MCF 10A (cell line): ENCODE data around the gene CMPK2. TPM values are rescaled to one million over a fixed set of nuclear protein-coding genes. Genes with fewer than 3 reads are reported as not detected.

ENCODE experiments used
- BruUV-seq: library from RNA; stranded (reverse); fragments of 400-500 nt; replicated peaks from 2 replicates; lab custom pipeline; 2021; lab: Mats Ljungman, UMichigan
- CTCF ChIA-PET: fragments of 300-600 bp; sonication (Branson Sonifier 250); formaldehyde crosslinking; extraction: SDS; loops from one replicate; lab custom pipeline; 2021; ENCODE audit warnings: antibody characterized with exemption, inconsistent platforms; lab: Yijun Ruan, JAX
- POLR2A ChIA-PET: fragments of 300-600, 350-650 bp; sonication (Branson Sonifier 250); formaldehyde crosslinking; extraction: SDS; loops from one replicate; lab custom pipeline; 2020; ENCODE audit warnings: antibody characterized with exemption, inconsistent platforms; lab: Yijun Ruan, JAX
- DNase-seq: peaks from one replicate; pipeline ENCODE4 v3.0.0-alpha.2; 2018; ENCODE audit not compliant: unreplicated experiment
- H3K27ac Mint-ChIP-seq: one replicate; pipeline ENCODE4 v1.8.0; 2022; ENCODE audit warnings: mild to moderate bottlenecking, low read depth, mixed read lengths; ENCODE audit not compliant: unreplicated experiment
- H3K27me3 Mint-ChIP-seq: one replicate; pipeline ENCODE4 v1.8.0; 2022; ENCODE audit warnings: mixed read lengths; ENCODE audit not compliant: insufficient read depth, unreplicated experiment
- H3K36me3 Mint-ChIP-seq: one replicate; pipeline ENCODE4 v1.8.0; 2022; ENCODE audit warnings: mild to moderate bottlenecking, moderate library complexity, mixed read lengths; ENCODE audit not compliant: insufficient read depth, unreplicated experiment
- H3K4me1 Mint-ChIP-seq: one replicate; pipeline ENCODE4 v1.8.0; 2022; ENCODE audit warnings: mixed read lengths; ENCODE audit not compliant: insufficient read depth, unreplicated experiment
- H3K4me3 Mint-ChIP-seq: one replicate; pipeline ENCODE4 v1.8.0; 2022; ENCODE audit warnings: mild to moderate bottlenecking, moderate library complexity, mixed read lengths; ENCODE audit not compliant: unreplicated experiment
- H3K9me3 Mint-ChIP-seq: one replicate; pipeline ENCODE4 v1.8.0; 2022; ENCODE audit warnings: mixed read lengths; ENCODE audit not compliant: unreplicated experiment
- intact Hi-C: fragments of 100-400 bp; cut with micrococcal nuclease; formaldehyde crosslinking; loops from 2 replicates; pipeline ENCODE4 v1.14.1; 2022
- total RNA-seq: library from RNA; stranded (reverse); gene quantifications from 2 replicates; pipeline ENCODE4 v1.2.3, GENCODE V29; 2022
- TF ChIP-seq, protein P1 (sequence below): fragments of 200-600 bp; IDR thresholded peaks from one replicate; pipeline ENCODE4 v1.8.0; 2022; ENCODE audit warnings: antibody characterized with exemption, mild to moderate bottlenecking; ENCODE audit not compliant: unreplicated experiment

The CMPK2 gene
- total RNA-seq, 1 experiment from 2014 or later: 0.40 TPM

- ChIA-PET POLR2A (no interaction called here), CTCF (no interaction called here)
- H3K4me1 Mint-ChIP-seq: no peaks in the 10 kb centered on the region
- no peaks in the 10 kb centered on the region for H3K27me3 Mint-ChIP-seq
- no peak overlapping the region for H3K4me3 Mint-ChIP-seq
- TF ChIP-seq, protein P1, sequence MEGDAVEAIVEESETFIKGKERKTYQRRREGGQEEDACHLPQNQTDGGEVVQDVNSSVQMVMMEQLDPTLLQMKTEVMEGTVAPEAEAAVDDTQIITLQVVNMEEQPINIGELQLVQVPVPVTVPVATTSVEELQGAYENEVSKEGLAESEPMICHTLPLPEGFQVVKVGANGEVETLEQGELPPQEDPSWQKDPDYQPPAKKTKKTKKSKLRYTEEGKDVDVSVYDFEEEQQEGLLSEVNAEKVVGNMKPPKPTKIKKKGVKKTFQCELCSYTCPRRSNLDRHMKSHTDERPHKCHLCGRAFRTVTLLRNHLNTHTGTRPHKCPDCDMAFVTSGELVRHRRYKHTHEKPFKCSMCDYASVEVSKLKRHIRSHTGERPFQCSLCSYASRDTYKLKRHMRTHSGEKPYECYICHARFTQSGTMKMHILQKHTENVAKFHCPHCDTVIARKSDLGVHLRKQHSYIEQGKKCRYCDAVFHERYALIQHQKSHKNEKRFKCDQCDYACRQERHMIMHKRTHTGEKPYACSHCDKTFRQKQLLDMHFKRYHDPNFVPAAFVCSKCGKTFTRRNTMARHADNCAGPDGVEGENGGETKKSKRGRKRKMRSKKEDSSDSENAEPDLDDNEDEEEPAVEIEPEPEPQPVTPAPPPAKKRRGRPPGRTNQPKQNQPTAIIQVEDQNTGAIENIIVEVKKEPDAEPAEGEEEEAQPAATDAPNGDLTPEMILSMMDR: no peak
- peaks cover 18% of the 10 kb centered on the region for H3K9me3 Mint-ChIP-seq
- intact Hi-C loops: no loop called here
- DNase-seq: no peak
- no TSS peak for BruUV-seq
- no peaks in the 10 kb centered on the region for H3K36me3 Mint-ChIP-seq
- H3K27ac Mint-ChIP-seq: no peak overlapping the region
Measured at GRCh38 chr2:6838673-6839319, 26.9 kb downstream of the CMPK2 start.

DNA sequence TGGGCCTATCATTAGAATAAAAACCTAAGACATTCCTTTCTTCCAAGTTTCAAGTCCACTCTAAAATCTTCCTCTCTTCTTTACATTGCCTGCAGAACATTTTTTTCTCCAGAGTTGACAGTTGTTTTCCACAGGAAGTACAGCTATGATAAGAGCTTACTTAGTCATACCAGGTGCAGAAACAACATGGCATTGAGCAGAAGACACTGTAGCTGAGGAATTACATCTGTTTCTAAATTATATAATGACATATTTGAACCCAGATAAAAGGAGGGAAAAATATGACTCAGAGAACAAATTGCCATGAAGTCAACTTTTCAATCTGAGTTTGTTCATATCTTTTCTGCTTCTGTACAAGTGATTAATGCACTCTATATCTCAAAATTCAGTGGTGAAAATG, 30.2 kb downstream of the CMPK2 start:
- no TSS peak for BruUV-seq
- intact Hi-C loops: no loop called here
- Mint-ChIP-seq H3K9me3 (peaks cover 34% of the 10 kb centered on the region), H3K36me3 (no peaks in the 10 kb centered on the region), H3K4me3 (no peak overlapping the region), H3K4me1 (no peaks in the 10 kb centered on the region), H3K27me3 (no peaks in the 10 kb centered on the region), H3K27ac (no peak overlapping the region)
- TF ChIP-seq, protein P1: no peak
- ChIA-PET CTCF (interaction anchor here (0.6 to 0.8 kb wide), 2 partner anchors 10 to 51 kb away, joined by 3 to 4 read pairs; no protein-coding TSS in a partner anchor), POLR2A (no interaction called here)
- DNase-seq: no peak

- no peaks in the 10 kb centered on the region for H3K27me3 Mint-ChIP-seq
- ChIA-PET POLR2A (no interaction called here), CTCF (no interaction called here)
- H3K27ac Mint-ChIP-seq: no peak overlapping the region
- no peaks in the 10 kb centered on the region for H3K36me3 Mint-ChIP-seq
- intact Hi-C loops: no loop called here
- TF ChIP-seq, protein P1: no peak
- no peak for DNase-seq
- no peak overlapping the region for H3K4me3 Mint-ChIP-seq
- no TSS peak for BruUV-seq
- peaks cover 42% of the 10 kb centered on the region for H3K9me3 Mint-ChIP-seq
- no peaks in the 10 kb centered on the region for H3K4me1 Mint-ChIP-seq
Measured at GRCh38 chr2:6834163-6834562, 31.5 kb downstream of the CMPK2 start.

DNA sequence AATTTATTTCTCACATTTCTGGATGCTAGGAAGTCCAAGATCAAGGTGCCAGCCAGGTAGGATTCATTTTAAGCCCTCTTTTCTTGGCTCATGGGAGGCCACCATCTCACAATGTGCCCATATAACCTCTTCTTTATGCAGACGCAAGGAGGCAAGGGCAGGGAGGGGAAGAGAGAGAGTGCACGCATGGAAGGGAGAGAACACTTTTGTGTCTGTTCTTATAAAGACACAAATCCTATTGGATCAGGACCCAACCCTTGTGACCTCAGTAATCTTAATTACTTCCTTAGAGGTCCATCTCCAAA, 32.5 kb downstream of the CMPK2 start:
- Mint-ChIP-seq H3K4me1 (no peaks in the 10 kb centered on the region), H3K27ac (no peak overlapping the region), H3K36me3 (no peaks in the 10 kb centered on the region), H3K27me3 (no peaks in the 10 kb centered on the region), H3K9me3 (peaks cover 42% of the 10 kb centered on the region), H3K4me3 (no peak overlapping the region)
- POLR2A ChIA-PET: interaction anchor here (0.7 kb wide), 1 partner anchor 17 kb away, joined by 3 read pairs; no protein-coding TSS in a partner anchor
- CTCF ChIA-PET: no interaction called here
- TF ChIP-seq, protein P1: no peak
- intact Hi-C loops: no loop called here
- BruUV-seq: no TSS peak
- no peak for DNase-seq
